GM18909 (cell line): Measurements from ENCODE around the gene GAMT.

Source experiments
- ATAC-seq: cut with Tn5 transposase; IDR thresholded peaks from one replicate; pipeline ENCODE4 v1.9.1; 2021; ENCODE audit warnings: mild to moderate bottlenecking; ENCODE audit not compliant: unreplicated experiment, poor library complexity

GAMT gene

DNA sequence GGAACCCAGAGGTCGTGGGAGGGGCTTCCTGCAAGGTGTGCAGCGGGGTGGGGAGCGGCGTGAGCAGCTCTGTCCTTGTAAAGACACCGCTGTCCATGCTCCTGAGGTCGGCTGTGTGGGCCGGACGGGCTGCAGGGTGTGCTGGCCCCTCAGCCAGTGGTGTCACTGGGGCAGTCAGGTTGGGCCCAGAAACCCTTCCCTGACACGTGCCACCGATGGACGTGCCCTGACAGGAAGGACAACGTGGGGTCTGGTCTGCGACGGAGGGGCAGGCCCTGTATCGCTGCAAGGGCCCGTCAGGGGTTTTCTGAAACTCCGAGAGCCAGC, 32.7 kb upstream of the GAMT start:
- ATAC-seq = no peak

- ATAC-seq = no peak
Measured at GRCh38 chr19:1433119-1434039, 32.0 kb upstream of the GAMT start.

DNA sequence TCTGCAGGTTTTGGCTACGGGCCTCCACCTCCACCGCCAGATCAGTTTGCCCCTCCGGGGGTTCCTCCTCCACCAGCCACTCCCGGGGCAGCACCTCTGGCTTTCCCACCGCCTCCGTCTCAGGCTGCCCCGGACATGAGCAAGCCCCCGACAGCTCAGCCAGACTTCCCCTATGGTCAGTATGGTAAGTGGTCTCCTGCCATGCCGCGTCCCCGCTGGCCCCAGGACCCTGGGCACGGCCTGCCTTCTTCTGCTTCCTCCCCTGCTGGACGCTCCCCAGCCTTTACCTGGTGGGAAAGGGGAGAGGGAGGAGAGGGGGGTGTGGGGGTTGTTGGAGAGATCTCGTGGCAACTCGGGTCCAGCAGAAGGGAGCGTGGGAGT, 31.2 kb upstream of the GAMT start:
- ATAC-seq = no peak

DNA sequence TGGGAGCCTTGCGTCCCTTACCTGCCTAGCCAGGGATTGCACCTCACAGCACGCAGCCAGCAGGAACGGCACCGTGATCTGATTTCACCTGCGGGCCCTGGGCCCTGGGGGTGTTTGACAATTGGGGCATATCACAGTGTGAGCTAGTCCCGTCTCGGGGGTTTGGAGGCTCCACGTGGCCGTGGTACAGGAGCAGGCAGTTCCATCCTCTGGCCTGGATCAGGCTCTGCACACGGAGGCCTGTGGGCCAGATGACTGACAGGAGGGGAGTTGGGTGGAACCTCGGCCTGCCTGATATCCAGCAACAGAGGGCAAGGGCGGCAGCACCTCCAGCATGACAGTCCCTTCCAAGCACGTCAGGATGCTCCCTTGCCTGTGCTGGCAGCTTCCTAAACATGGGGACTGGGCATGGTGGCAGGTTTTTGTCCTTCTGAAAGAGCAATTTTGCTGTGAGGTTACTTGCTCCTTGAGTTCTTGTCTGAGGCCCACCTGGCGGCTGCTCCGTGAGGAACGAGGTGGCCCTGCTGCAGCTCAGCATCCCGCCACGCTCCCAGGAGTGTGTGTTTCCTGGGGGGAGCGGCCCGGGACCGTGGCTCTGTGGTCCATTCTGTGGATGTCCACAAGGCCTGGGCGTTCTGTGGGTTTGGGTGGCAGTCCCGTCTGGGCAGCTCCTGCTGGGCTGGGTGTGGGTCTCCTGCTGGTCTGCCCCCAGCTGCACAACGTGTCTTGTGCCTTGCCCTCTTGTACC, 30.6 kb upstream of the GAMT start:
- no peak for ATAC-seq

DNA sequence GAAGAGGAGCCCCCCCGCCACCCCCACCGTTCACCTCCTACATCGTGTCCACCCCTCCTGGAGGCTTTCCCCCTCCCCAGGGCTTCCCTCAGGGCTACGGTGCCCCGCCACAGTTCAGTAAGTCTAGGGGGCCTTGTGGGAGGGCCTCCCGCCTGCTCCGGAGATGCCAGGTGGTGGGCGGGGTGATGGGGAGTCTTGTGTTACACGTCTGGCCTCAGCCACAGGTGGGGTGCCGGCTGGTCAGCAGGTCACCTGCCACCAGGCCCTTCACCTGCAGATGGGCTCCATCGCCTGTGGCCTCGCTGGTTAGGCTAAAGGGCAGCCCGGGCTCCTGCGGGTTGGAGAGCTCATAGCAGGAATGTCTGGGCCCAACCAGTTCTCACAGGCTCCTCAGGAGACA, 28.9 kb upstream of the GAMT start:
- ATAC-seq = no peak

- no peak for ATAC-seq
Measured at GRCh38 chr19:1429750-1430149, 28.4 kb upstream of the GAMT start.

- ATAC-seq = no peak
Measured at GRCh38 chr19:1428738-1429391, 27.5 kb upstream of the GAMT start.

GRCh38 chr19:1427221-1427920, 26.0 kb upstream of the GAMT start:
- no peak for ATAC-seq

GRCh38 chr19:1426736-1427135, 25.4 kb upstream of the GAMT start:
- ATAC-seq = no peak

DNA sequence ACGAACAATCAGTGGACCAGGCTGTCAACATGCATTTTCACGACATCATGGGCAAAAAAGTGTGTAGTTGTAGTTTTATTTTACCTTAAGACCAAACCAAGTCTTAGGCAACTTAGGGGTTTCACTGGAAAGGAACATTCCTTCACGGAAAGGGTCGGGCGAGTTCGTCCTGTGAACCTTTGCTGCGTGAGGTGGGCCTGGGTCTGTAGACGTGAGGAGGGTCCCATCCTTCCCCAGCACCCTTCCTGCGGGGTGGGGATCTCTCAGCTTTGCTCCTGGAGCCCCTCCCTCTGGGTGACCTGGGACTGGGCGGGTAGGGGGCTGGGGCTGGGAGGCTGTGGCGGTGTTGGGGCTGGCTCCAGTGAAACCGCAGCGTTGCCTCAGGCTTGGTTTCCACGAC, 24.6 kb upstream of the GAMT start:
- no peak for ATAC-seq

DNA sequence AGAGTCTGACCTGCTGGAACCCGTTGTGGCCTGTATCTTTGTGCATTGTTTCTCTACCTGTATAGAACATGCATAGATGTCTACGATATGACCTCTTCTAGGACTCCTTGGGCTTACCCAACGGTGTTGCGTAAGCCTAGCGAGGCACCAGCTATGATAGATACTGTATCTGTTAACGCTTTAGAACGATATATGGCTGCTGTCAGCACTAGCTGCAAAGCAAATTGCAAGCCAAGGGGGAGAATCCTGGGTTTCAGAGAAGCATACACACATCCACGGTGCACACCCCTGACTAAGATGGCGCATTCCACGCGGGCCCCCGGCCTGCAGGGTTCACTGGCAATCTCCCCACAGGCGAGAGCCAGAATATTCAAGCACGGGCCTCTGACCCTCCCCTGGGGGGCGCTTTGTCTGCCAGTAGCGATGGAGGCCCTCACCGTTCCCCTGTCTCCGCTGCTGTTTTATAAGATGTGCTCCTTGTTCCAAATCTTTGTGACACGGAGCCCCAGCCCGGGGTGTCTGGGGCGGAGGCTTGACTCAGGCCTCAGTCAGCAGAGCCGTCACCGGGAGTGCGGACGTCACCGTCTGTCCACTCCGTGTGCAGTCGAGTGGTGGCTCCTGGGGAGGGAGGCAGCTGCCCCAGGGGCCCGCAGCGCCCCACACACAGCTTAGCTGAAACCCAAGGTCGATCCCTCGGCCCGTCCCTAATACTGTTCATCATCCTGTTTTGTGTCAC, 23.9 kb upstream of the GAMT start:
- ATAC-seq = no peak

GRCh38 chr19:1424192-1424955, 23.0 kb upstream of the GAMT start:
- no peak for ATAC-seq

DNA sequence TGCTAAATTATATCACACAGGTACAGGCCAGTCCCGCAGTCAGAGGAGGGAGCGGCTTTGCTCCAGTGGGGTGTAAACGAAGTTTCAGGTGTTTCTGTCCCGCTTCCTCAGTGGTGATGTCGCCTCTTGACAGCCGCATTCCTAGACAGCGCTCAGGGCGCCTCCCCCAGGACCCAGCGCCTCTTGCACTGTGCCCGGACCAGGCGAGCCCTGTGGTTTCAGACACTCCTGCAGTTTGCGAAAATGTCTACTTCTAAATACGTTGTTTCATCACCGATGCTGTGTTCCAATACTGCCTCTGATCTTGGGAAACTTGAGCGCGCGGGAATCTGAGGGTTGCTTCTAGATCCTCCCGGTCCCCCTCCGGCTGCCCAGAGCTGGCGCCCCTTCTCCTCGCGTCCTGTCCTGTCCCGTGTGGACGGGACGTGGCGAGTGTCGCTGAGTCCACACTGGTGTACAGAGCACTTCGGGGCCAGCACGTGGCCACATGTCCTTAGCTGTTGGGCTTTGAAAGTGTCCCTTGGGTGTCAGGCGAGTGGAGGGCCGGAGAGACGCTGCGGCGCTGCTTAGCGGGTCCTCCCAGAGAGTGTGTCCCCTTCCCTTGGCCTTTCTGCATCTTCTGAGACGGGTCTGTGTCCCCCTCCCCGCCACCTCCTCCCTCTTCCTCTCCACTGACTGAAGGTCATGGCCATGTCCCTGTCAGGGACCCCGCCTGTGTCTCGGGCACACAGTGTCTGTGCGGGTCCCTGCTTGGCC, 22.3 kb upstream of the GAMT start:
- no peak for ATAC-seq

DNA sequence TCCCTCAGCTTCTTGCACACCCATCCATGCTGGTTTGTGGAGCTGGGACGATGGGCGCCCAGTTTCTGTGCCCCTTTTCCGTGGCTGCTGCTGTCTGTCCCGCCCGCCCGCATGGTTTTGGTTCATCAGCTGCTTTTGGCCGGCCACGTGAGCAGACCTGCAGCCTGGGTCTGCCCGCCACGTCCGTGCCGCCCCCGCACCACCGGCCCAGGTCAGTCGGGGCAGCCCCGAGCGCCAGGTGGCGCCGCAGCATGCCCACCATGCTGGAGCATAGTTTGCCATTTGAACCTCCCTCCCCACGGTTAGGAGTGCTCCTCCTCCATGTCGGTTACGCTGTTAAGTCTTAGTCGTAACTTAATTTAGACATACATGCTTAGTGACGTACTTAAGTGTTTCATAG, 21.6 kb upstream of the GAMT start:
- ATAC-seq = no peak

- ATAC-seq = no peak
Measured at GRCh38 chr19:1422360-1422759, 21.0 kb upstream of the GAMT start.

- ATAC-seq = no peak
Measured at GRCh38 chr19:1421958-1422305, 20.6 kb upstream of the GAMT start.

DNA sequence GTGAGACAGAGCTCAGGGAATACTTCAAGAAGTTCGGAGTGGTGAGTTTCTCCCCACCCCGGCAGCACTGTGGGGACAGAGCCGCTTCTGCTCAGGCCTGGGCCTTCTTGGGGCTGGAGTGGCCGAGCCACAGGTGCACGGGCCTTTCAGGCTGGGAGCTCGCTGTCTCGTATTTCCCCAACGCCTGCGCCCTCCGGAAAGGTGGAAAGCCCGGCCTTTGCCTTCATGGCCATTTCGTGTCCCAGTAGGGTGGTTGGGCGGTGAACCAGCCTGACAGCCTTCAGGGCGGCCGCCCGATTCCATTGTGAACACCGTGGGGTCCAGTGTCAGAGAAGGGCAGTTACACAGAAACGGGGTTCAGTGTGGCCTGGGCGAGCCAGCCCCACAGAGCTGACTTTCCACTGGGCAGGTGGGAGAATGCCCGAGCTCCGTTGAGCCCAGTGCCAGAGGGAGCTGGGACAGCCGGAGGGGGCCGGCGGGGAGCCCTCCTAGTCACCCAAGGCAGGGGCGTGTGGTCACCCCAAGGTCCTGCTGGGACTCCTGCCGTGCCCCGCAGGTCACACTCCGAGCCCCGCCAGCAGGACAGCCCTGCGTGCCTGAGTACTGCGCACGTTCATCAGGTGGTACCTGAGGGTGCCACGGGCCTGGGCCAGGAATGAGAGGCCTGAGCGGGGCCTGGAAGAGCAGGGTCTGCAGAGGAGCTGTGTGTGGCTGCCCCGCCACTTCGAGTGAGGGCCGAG, 20.0 kb upstream of the GAMT start:
- ATAC-seq = no peak

GRCh38 chr19:1420590-1420989, 19.2 kb upstream of the GAMT start:
- no peak for ATAC-seq
